ENCODE results near the gene ALK. TPM values are rescaled to one million over a fixed set of nuclear protein-coding genes. Genes with fewer than 3 reads are reported as not detected.

ALK gene
- total and polyA plus RNA-seq, 2 donors (not counting 1 experiment from before 2014, with no cell fraction given) = not detected

DNA sequence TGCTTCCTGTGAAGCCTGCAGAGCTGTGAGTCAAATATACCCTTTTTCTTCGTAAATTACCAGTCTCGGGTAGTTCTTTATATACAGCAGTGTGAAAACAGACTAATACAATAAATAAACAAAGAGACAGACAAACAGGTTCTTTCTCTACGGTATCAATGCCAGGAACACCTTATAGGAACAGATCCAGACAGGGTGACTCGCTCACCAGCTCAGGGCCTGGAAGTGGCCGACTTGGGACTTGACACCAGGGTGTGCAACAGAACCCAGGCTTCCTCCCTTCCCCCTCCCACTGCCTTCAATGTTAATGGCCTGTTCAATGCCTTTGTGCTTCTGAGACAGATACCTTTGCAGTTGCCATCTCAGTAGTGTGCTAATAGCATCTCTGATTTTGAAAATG lies 309.5 kb downstream of the ALK start:
- 80% methylated on average over 3 of the region's 5 CpGs for WGBS (ENCODE audit: insufficient coverage)
- Mint-ChIP-seq H3K4me3 (no peak overlapping the region), H3K27me3 (peaks cover 14% of the 10 kb centered on the region), H3K4me1 (no peaks in the 10 kb centered on the region), H3K9me3 (ENCODE audit: insufficient read depth) (no peaks in the 10 kb centered on the region), H3K27ac (no peak overlapping the region)
- Histone ChIP-seq H3K79me2 (ENCODE audit: control insufficient read depth, insufficient read depth, low read length) (no peaks in the 10 kb centered on the region), H3K27ac (ENCODE audit: low read length in 2 of 2) (no peak overlapping the region), H3K4me3 (ENCODE audit: control extremely low read depth in 1 of 5, extremely low read depth in 1 of 5, insufficient read depth in 1 of 5, low read depth in 2 of 5, low read length in 4 of 5) (no peak overlapping the region), H3K27me3 (replicated peaks in 1 of 4; ENCODE audit: control extremely low read depth in 1 of 4, control insufficient read depth in 3 of 4, insufficient read depth in 4 of 4, low read length in 3 of 4) (no peaks in the 10 kb centered on the region), H3K4me2 (replicated peaks; ENCODE audit: low read depth, low read length, poor library complexity, severe bottlenecking) (no peak overlapping the region), H3K9ac (ENCODE audit: low read length) (no peak overlapping the region), H3K4me1 (ENCODE audit: control insufficient read depth in 2 of 2, insufficient read depth in 2 of 2, low read length in 2 of 2) (no peaks in the 10 kb centered on the region), H3K9me3 (ENCODE audit: control extremely low read depth in 1 of 3, control insufficient read depth in 2 of 3, insufficient read depth in 1 of 3, low read length in 2 of 3) (peaks cover 0 to 2% (median 0%) of the 10 kb centered on the region in 3 donors), H3K36me3 (replicated peaks in 1 of 2; ENCODE audit: control extremely low read depth in 1 of 2, control insufficient read depth in 1 of 2, extremely low read depth in 1 of 2, insufficient read depth in 2 of 2, low read length in 1 of 2) (no peaks in the 10 kb centered on the region), H4K20me1 (ENCODE audit: control insufficient read depth, insufficient read depth, low read length, poor library complexity, severe bottlenecking) (no peaks in the 10 kb centered on the region), H2AFZ (ENCODE audit: insufficient read depth, low read depth, low read length, poor library complexity, severe bottlenecking) (no peak overlapping the region)
- no peak for DNase-seq
- intact Hi-C loops (cut with micrococcal nuclease) = no loop called here
- TF ChIP-seq, protein P1, sequence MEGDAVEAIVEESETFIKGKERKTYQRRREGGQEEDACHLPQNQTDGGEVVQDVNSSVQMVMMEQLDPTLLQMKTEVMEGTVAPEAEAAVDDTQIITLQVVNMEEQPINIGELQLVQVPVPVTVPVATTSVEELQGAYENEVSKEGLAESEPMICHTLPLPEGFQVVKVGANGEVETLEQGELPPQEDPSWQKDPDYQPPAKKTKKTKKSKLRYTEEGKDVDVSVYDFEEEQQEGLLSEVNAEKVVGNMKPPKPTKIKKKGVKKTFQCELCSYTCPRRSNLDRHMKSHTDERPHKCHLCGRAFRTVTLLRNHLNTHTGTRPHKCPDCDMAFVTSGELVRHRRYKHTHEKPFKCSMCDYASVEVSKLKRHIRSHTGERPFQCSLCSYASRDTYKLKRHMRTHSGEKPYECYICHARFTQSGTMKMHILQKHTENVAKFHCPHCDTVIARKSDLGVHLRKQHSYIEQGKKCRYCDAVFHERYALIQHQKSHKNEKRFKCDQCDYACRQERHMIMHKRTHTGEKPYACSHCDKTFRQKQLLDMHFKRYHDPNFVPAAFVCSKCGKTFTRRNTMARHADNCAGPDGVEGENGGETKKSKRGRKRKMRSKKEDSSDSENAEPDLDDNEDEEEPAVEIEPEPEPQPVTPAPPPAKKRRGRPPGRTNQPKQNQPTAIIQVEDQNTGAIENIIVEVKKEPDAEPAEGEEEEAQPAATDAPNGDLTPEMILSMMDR (IDR thresholded peaks at IDR 0.05) = no peak
- no peak for TF ChIP-seq EZH2 (IDR thresholded peaks at IDR 0.05; ENCODE audit: borderline replicate concordance, insufficient read depth, low read depth, low read length, poor library complexity, severe bottlenecking)
- no peak for ATAC-seq (ENCODE audit: low read depth)
- POLR2A ChIA-PET = no interaction called here
- CTCF ChIA-PET = no interaction called here

DNA sequence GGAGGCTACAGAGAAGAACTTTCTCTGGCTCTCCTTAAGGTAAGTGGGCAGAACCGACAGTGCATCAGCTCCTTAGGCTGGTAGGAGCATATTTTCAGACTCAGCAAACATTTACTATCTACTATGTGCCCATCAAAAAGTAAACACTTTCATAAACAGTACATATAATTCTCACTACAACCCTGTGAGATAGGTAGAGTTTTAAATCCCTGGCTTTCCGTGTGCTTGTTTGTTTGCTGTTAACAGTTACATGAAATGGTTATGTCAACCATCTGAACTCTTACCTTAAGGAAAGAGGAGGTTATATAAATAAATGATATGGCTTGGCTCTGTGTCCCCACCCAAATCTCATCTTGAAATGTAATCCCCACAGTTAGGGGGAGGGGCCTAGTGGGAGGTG lies 310.1 kb downstream of the ALK start:
- no peak overlapping the region for H3K4me3 Mint-ChIP-seq
- intact Hi-C loops (cut with micrococcal nuclease) = no loop called here
- peaks cover 0 to 2% (median 0%) of the 10 kb centered on the region in 3 donors for H3K9me3 ChIP-seq (ENCODE audit: control extremely low read depth in 1 of 3, control insufficient read depth in 2 of 3, insufficient read depth in 1 of 3, low read length in 2 of 3)
- H3K36me3 ChIP-seq (replicated peaks in 1 of 2; ENCODE audit: control extremely low read depth in 1 of 2, control insufficient read depth in 1 of 2, extremely low read depth in 1 of 2, insufficient read depth in 2 of 2, low read length in 1 of 2) = no peaks in the 10 kb centered on the region
- CTCF ChIA-PET = no interaction called here
- no peaks in the 10 kb centered on the region for H3K79me2 ChIP-seq (ENCODE audit: control insufficient read depth, insufficient read depth, low read length)
- POLR2A ChIA-PET = no interaction called here
- H3K4me2 ChIP-seq (replicated peaks; ENCODE audit: low read depth, low read length, poor library complexity, severe bottlenecking) = no peak overlapping the region
- no CpG with 5 or more reads among the region's 2 CpGs for WGBS (ENCODE audit: insufficient coverage)
- ATAC-seq (ENCODE audit: low read depth) (no peak), DNase-seq (no peak)
- no peak overlapping the region for H3K9ac ChIP-seq (ENCODE audit: low read length)
- no peaks in the 10 kb centered on the region for H3K27me3 ChIP-seq (replicated peaks in 1 of 4; ENCODE audit: control extremely low read depth in 1 of 4, control insufficient read depth in 3 of 4, insufficient read depth in 4 of 4, low read length in 3 of 4)
- peaks cover 14% of the 10 kb centered on the region for H3K27me3 Mint-ChIP-seq
- no peak overlapping the region for H2AFZ ChIP-seq (ENCODE audit: insufficient read depth, low read depth, low read length, poor library complexity, severe bottlenecking)
- H3K27ac ChIP-seq (ENCODE audit: low read length in 2 of 2) = no peak overlapping the region
- no peak overlapping the region for H3K4me3 ChIP-seq (ENCODE audit: control extremely low read depth in 1 of 5, extremely low read depth in 1 of 5, insufficient read depth in 1 of 5, low read depth in 2 of 5, low read length in 4 of 5)
- no peaks in the 10 kb centered on the region for H3K4me1 Mint-ChIP-seq
- H3K4me1 ChIP-seq (ENCODE audit: control insufficient read depth in 2 of 2, insufficient read depth in 2 of 2, low read length in 2 of 2) = no peaks in the 10 kb centered on the region
- no peaks in the 10 kb centered on the region for H3K9me3 Mint-ChIP-seq (ENCODE audit: insufficient read depth)
- TF ChIP-seq EZH2 (IDR thresholded peaks at IDR 0.05; ENCODE audit: borderline replicate concordance, insufficient read depth, low read depth, low read length, poor library complexity, severe bottlenecking) = no peak
- TF ChIP-seq, protein P1 (IDR thresholded peaks at IDR 0.05) = no peak
- H4K20me1 ChIP-seq (ENCODE audit: control insufficient read depth, insufficient read depth, low read length, poor library complexity, severe bottlenecking) = no peaks in the 10 kb centered on the region
- no peak overlapping the region for H3K27ac Mint-ChIP-seq
